ENCODE results near the gene NPTX1.

DNA sequence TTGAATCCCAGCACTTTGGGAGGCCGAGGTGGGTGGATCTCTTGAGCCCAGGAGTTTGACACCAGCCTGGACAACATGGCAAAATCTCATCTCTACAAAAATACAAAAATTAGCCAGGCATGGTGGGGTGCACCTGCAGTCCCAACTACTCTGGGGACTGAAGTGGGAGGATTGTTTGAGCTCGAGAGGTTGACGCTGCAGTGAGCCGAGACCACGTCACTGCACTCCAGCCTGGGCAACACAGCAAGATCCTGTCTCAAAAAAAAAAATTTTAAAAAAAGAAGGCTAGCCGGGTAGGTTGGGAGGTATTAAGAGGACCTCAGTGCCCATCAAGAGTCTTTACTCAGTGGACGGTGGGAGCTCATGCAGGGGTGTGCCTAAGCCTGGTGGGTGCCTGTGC is 3.8 kb upstream of the NPTX1 start:
- TF ChIP-seq, protein P1, sequence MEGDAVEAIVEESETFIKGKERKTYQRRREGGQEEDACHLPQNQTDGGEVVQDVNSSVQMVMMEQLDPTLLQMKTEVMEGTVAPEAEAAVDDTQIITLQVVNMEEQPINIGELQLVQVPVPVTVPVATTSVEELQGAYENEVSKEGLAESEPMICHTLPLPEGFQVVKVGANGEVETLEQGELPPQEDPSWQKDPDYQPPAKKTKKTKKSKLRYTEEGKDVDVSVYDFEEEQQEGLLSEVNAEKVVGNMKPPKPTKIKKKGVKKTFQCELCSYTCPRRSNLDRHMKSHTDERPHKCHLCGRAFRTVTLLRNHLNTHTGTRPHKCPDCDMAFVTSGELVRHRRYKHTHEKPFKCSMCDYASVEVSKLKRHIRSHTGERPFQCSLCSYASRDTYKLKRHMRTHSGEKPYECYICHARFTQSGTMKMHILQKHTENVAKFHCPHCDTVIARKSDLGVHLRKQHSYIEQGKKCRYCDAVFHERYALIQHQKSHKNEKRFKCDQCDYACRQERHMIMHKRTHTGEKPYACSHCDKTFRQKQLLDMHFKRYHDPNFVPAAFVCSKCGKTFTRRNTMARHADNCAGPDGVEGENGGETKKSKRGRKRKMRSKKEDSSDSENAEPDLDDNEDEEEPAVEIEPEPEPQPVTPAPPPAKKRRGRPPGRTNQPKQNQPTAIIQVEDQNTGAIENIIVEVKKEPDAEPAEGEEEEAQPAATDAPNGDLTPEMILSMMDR (IDR thresholded peaks at IDR 0.05; ENCODE audit: borderline replicate concordance, extremely low read depth, low read length, poor library complexity, severe bottlenecking): no peak
- no peak for TF ChIP-seq EZH2 (IDR thresholded peaks at IDR 0.05; ENCODE audit: borderline replicate concordance, low read depth, low read length, severe bottlenecking)
